Esophagus muscularis mucosa (tissue), 4 donors: ENCODE results near the gene SH2D3A. TPM values are rescaled to one million over a fixed set of nuclear protein-coding genes. Genes with fewer than 3 reads are reported as not detected.

Source experiments
- DNase-seq: peaks from one replicate; pipeline ENCODE4 v3.0.0-alpha.2; 2017; ENCODE audit errors: extremely low spot score
- H3K27ac ChIP-seq, 4 donors: fragments of 200-600 bp; sonication (generic); replicated peaks in 1 of 4; 1 replicate in 3 of 4; 2 replicates in 1 of 4; pipeline ENCODE4 v1.5.1; 2016 to 2019; ENCODE audit warnings: mild to moderate bottlenecking in 1 of 4
- H3K27me3 ChIP-seq, 4 donors: fragments of 200-600 bp; sonication (generic); one replicate each; pipeline versions ENCODE4 v1.5.1 to v1.6.0; 2016 to 2019
- H3K36me3 ChIP-seq, 4 donors: fragments of 200-600 bp; sonication (generic); one replicate each; pipeline ENCODE4 v1.5.1; 2016 to 2019
- H3K4me1 ChIP-seq, 4 donors: fragments of 200-600 bp; sonication (generic); one replicate each; pipeline ENCODE4 v1.5.1; 2016 to 2019
- H3K4me3 ChIP-seq, 4 donors: fragments of 200-600 bp; sonication (generic); 1 replicate in 2 of 4; 2 replicates in 2 of 4; pipeline ENCODE4 v1.5.1; 2016 to 2019; ENCODE audit warnings: mild to moderate bottlenecking in 4 of 4, moderate library complexity in 1 of 4
- H3K9me3 ChIP-seq, 4 donors: fragments of 200-600 bp; sonication (generic); 1 replicate in 3 of 4; 2 replicates in 1 of 4; pipeline ENCODE4 v1.5.1; 2016 to 2019
- CTCF ChIP-seq, 3 experiments: fragments of 200-600 bp in 2 of 3; fragments of 450-650 bp in 1 of 3; sonication (generic) in 2 of 3; IDR thresholded peaks; one replicate each; pipeline ENCODE4 v1.5.1; 2017 to 2019; ENCODE audit warnings: antibody characterized with exemption in 3 of 3, mild to moderate bottlenecking in 2 of 3, moderate library complexity in 1 of 3
- EP300 ChIP-seq: sonication (generic); formaldehyde crosslinking; IDR thresholded peaks from one replicate; pipeline ENCODE4 v1.6.1; 2017; ENCODE audit warnings: antibody characterized with exemption
- POLR2A ChIP-seq: fragments of 450-650 bp; IDR thresholded peaks from one replicate; pipeline ENCODE4 v1.6.1; 2017; ENCODE audit warnings: antibody characterized with exemption, moderate library complexity, mild to moderate bottlenecking, low read depth
- POLR2AphosphoS5 ChIP-seq, 2 donors: sonication (generic); formaldehyde crosslinking; IDR thresholded peaks; one replicate each; pipeline ENCODE4 v1.6.1; 2017; ENCODE audit warnings: antibody characterized with exemption in 2 of 2
- WGBS: methylation state at CpG from one replicate; pipeline ENCODE4 v1.1.5; 2018; 5-methylcytosine and 5-hydroxymethylcytosine counted together
- intact Hi-C: fragments of 100-400 bp; cut with DNase I; formaldehyde crosslinking; loops from one replicate; pipeline ENCODE4 v1.15.1; 2023
- total RNA-seq, 4 donors: library from RNA; depleted of rRNA; stranded (reverse); fragments of >200 nt; gene quantifications; one replicate each; pipeline versions ENCODE4 v1.1.0 to v1.2.1, GENCODE V29; 2016

SH2D3A gene
- total RNA-seq, 4 donors from 2014 or later, result 0.33 to 0.34 TPM; not detected in 2

- H3K27ac ChIP-seq, result no peak overlapping the region
- peaks cover 0 to 9% (median 4%) of the 10 kb centered on the region in 4 donors for H3K4me1 ChIP-seq
- H3K4me3 ChIP-seq, result no peak overlapping the region
- peaks cover 0 to 58% (median 5%) of the 10 kb centered on the region in 4 donors for H3K27me3 ChIP-seq
- no peak for TF ChIP-seq EP300
- no peak for TF ChIP-seq CTCF (IDR thresholded peaks at IDR 0.05)
- TF ChIP-seq POLR2AphosphoS5 (IDR thresholded peaks at IDR 0.05), result no peak
- no peak for TF ChIP-seq POLR2A
- H3K36me3 ChIP-seq, result peaks cover 0 to 12% (median 8%) of the 10 kb centered on the region in 4 donors
- H3K9me3 ChIP-seq, result no peaks in the 10 kb centered on the region
- DNase-seq, result no peak
- intact Hi-C loops, result no loop called here
- 43% methylated on average over 3 of the region's 3 CpGs for WGBS
Measured at GRCh38 chr19:6706633-6706958, 60.6 kb downstream of the SH2D3A start.

- Histone ChIP-seq H3K4me3 (no peak overlapping the region), H3K27ac (no peak overlapping the region), H3K4me1 (peaks cover 0 to 9% (median 2%) of the 10 kb centered on the region in 4 donors), H3K27me3 (peaks cover 0 to 53% (median 5%) of the 10 kb centered on the region in 4 donors), H3K36me3 (peaks cover 0 to 12% (median 7%) of the 10 kb centered on the region in 4 donors), H3K9me3 (no peaks in the 10 kb centered on the region)
- TF ChIP-seq CTCF (IDR thresholded peaks at IDR 0.05) (no peak), POLR2A (no peak), EP300 (no peak), POLR2AphosphoS5 (IDR thresholded peaks at IDR 0.05) (no peak)
- intact Hi-C loops, result no loop called here
- DNase-seq, result no peak
- 81% methylated on average over 11 of the region's 11 CpGs for WGBS
Measured at GRCh38 chr19:6705931-6706632, 61.2 kb downstream of the SH2D3A start.

Other genes with a start within 250 kb of the SH2D3A start
- gene TNFSF9, start 236.4 kb downstream of the SH2D3A start, total RNA-seq, result 1 to 10 TPM in 1 of 4 donors, under 1 TPM in 2, not detected in 1; 0.29 to 2.7 (median 0.45) TPM
- gene CD70, start 176.3 kb downstream of the SH2D3A start, total RNA-seq, result under 1 TPM in 2 of 4 donors, not detected in 2; 0.52 to 0.84 TPM
- 1 to 10 TPM in 1 of 4 donors, under 1 TPM in 3; 0.42 to 3.0 (median 0.70) TPM for gene TNFSF14, start 97.3 kb downstream of the SH2D3A start, total RNA-seq
- gene C3, start 46.8 kb downstream of the SH2D3A start, total RNA-seq, result 1,000 to 10,000 TPM in 1 of 4 donors, 100 to 1,000 TPM in 3; 393 to 1,020 (median 677) TPM
- gene GPR108, start 29.9 kb downstream of the SH2D3A start, total RNA-seq, result 10 to 100 TPM; 38.2 to 61.7 (median 48.2) TPM
- 100 to 1,000 TPM in 3 of 4 donors, 10 to 100 TPM in 1; 85.8 to 148 (median 118) TPM for gene TRIP10, start 27.8 kb downstream of the SH2D3A start, total RNA-seq
- 1 to 10 TPM; 2.9 to 8.0 (median 4.1) TPM for gene VAV1, start 5.3 kb upstream of the SH2D3A start, total RNA-seq
- gene ADGRE1, start 120.1 kb upstream of the SH2D3A start, total RNA-seq, result under 1 TPM in 2 of 4 donors, not detected in 2; 0.17 to 0.33 TPM